H1 (cell line): ENCODE results near the gene MATN4. TPM values are rescaled to one million over a fixed set of nuclear protein-coding genes. Genes with fewer than 3 reads are reported as not detected.
A peak's percentile ranks its signal among the peaks of the same experiment; 100 is the strongest.

Experiments
- CTCF ChIA-PET: fragments of 300-600 bp; sonication (Branson Sonifier 250); formaldehyde crosslinking; loops from one replicate; lab custom pipeline; 2021; ENCODE audit not compliant: partially characterized antibody; lab: Charles Lee
- POLR2A ChIA-PET: fragments of 300-600 bp; sonication (Branson Sonifier 250); formaldehyde crosslinking; loops from one replicate; lab custom pipeline; 2021; ENCODE audit warnings: inconsistent platforms; ENCODE audit not compliant: partially characterized antibody; lab: Charles Lee
- DNase-seq, 2 experiments: peaks; one replicate each; pipeline versions ENCODE4 v3.0.0 to v3.0.0-alpha.2; 2010 to 2022; ENCODE audit warnings: low spot score in 2 of 2, low read depth in 1 of 2, mixed read lengths in 1 of 2
- FAIRE-seq: peaks from 2 replicates; lab custom pipeline; 2011; peaks lifted over from hg19 to GRCh38; lab: Jason Lieb, UNC
- H2AFZ ChIP-seq: 2 replicates; pipeline ENCODE4 v1.8.1; 2012; ENCODE audit warnings: low read length, inconsistent platforms
- H2AK5ac ChIP-seq: 2 replicates; pipeline ENCODE4 v1.6.1; 2013; ENCODE audit warnings: low read depth, low read length
- H2BK120ac ChIP-seq: replicated peaks from 2 replicates; pipeline ENCODE3; 2013; ENCODE audit warnings: low read depth, low read length, inconsistent platforms
- H2BK12ac ChIP-seq: 2 replicates; pipeline ENCODE4 v1.6.1; 2013; ENCODE audit warnings: low read depth, low read length
- H2BK15ac ChIP-seq: 2 replicates; pipeline ENCODE4 v1.6.1; 2013; ENCODE audit warnings: low read length
- H2BK20ac ChIP-seq: 2 replicates; pipeline ENCODE4 v1.6.1; 2013; ENCODE audit warnings: low read length
- H2BK5ac ChIP-seq: 2 replicates; pipeline ENCODE4 v1.6.1; 2013; ENCODE audit warnings: low read depth, low read length
- H3K14ac ChIP-seq: 2 replicates; pipeline ENCODE4 v1.6.1; 2013; ENCODE audit warnings: inconsistent platforms; ENCODE audit not compliant: insufficient read length
- H3K18ac ChIP-seq: 2 replicates; pipeline ENCODE4 v1.6.1; 2013; ENCODE audit warnings: low read length; ENCODE audit errors: extremely low read depth
- H3K23ac ChIP-seq: 2 replicates; pipeline ENCODE4 v1.6.1; 2013; ENCODE audit warnings: inconsistent platforms; ENCODE audit not compliant: insufficient read length
- H3K23me2 ChIP-seq: 2 replicates; pipeline ENCODE4 v1.6.1; 2013; ENCODE audit warnings: low read depth, low read length
- H3K27ac ChIP-seq: 2 replicates; pipeline ENCODE4 v1.6.1; 2011; ENCODE audit warnings: low read depth, low read length, inconsistent platforms
- H3K27me3 ChIP-seq, 4 experiments: replicated peaks in 1 of 4; 1 replicate in 1 of 4; 2 replicates in 3 of 4; pipeline versions ENCODE4 v1.6.1 to v1.8.1; 2011 to 2013; ENCODE audit warnings: low read length in 3 of 4, mild to moderate bottlenecking in 3 of 4, inconsistent platforms in 2 of 4, mixed read lengths in 2 of 4, moderate library complexity in 1 of 4; ENCODE audit not compliant: control insufficient read depth in 3 of 4, insufficient read depth in 3 of 4; ENCODE audit errors: extremely low read depth in 1 of 4
- H3K36me3 ChIP-seq, 4 experiments: 2 replicates each; pipeline versions ENCODE4 v1.6.1 to v1.8.1; 2011 to 2013; ENCODE audit warnings: mild to moderate bottlenecking in 4 of 4, low read length in 3 of 4, moderate library complexity in 2 of 4, control low read depth in 1 of 4, inconsistent platforms in 1 of 4; ENCODE audit not compliant: insufficient read depth in 4 of 4, control insufficient read depth in 2 of 4
- H3K4ac ChIP-seq: replicated peaks from 2 replicates; pipeline ENCODE3; 2013; ENCODE audit warnings: low read length, low read depth, mixed read lengths, inconsistent platforms; ENCODE audit not compliant: insufficient read length
- H3K4me1 ChIP-seq, 4 experiments: replicated peaks in 1 of 4; 1 replicate in 1 of 4; 2 replicates in 3 of 4; pipeline versions ENCODE4 v1.6.1 to v1.8.1; 2011 to 2013; ENCODE audit warnings: low read length in 3 of 4, inconsistent platforms in 2 of 4, mixed read lengths in 1 of 4; ENCODE audit not compliant: insufficient read depth in 4 of 4, control insufficient read depth in 3 of 4
- H3K4me2 ChIP-seq, 2 experiments: 2 replicates each; pipeline versions ENCODE4 v1.6.1 to v1.8.1; 2011 to 2013; ENCODE audit warnings: low read depth in 2 of 2, low read length in 2 of 2, control low read depth in 1 of 2, inconsistent platforms in 1 of 2, mild to moderate bottlenecking in 1 of 2; ENCODE audit not compliant: insufficient read depth in 1 of 2
- H3K4me3 ChIP-seq, 4 experiments: fragments of 200-600, 300-600 bp in 1 of 4; sonication (generic), shearing (Covaris generic), sonication (Bioruptor Twin) in 1 of 4; 2 replicates each; pipeline versions ENCODE4 v1.5.1 to v1.8.1; 2011 to 2016; ENCODE audit warnings: low read length in 4 of 4, low read depth in 3 of 4, control low read depth in 2 of 4, inconsistent platforms in 2 of 4, mild to moderate bottlenecking in 2 of 4, mixed read lengths in 1 of 4, moderate library complexity in 1 of 4; ENCODE audit not compliant: insufficient read depth in 2 of 4; ENCODE audit errors: extremely low read depth in 1 of 4
- H3K56ac ChIP-seq: replicated peaks from 2 replicates; pipeline ENCODE3; 2013; ENCODE audit warnings: low read depth, mild to moderate bottlenecking, mixed read lengths, low read length, inconsistent platforms; ENCODE audit not compliant: insufficient read length
- H3K79me1 ChIP-seq: 2 replicates; pipeline ENCODE4 v1.6.1; 2013; ENCODE audit warnings: low read depth, low read length, control low read depth
- H3K79me2 ChIP-seq, 2 experiments: 2 replicates each; pipeline versions ENCODE4 v1.6.1 to v1.8.1; 2012 to 2013; ENCODE audit warnings: low read length in 2 of 2, mild to moderate bottlenecking in 2 of 2, inconsistent platforms in 1 of 2; ENCODE audit not compliant: insufficient read depth in 2 of 2, control insufficient read depth in 1 of 2
- H3K9ac ChIP-seq, 4 experiments: replicated peaks in 1 of 4; 1 replicate in 1 of 4; 2 replicates in 3 of 4; pipeline versions ENCODE4 v1.6.1 to v1.8.1; 2011 to 2013; ENCODE audit warnings: low read depth in 3 of 4, low read length in 3 of 4, control low read depth in 2 of 4, mild to moderate bottlenecking in 2 of 4, moderate library complexity in 2 of 4, inconsistent platforms in 1 of 4; ENCODE audit errors: extremely low read depth in 1 of 4
- H3K9me3 ChIP-seq, 2 experiments: 2 replicates each; pipeline versions ENCODE4 v1.6.1 to v1.8.1; 2012 to 2013; ENCODE audit warnings: mild to moderate bottlenecking in 2 of 2, moderate library complexity in 2 of 2, control low read depth in 1 of 2, inconsistent platforms in 1 of 2, low read depth in 1 of 2, low read length in 1 of 2, mixed read lengths in 1 of 2; ENCODE audit not compliant: insufficient read depth in 2 of 2
- H4K20me1 ChIP-seq, 2 experiments: replicated peaks in 1 of 2; 2 replicates each; pipeline versions ENCODE3 to v1.8.1; 2011 to 2013; ENCODE audit warnings: inconsistent platforms in 2 of 2, low read length in 2 of 2, mild to moderate bottlenecking in 1 of 2; ENCODE audit not compliant: insufficient read depth in 2 of 2, control insufficient read depth in 1 of 2
- H4K5ac ChIP-seq: 2 replicates; pipeline ENCODE4 v1.6.1; 2013; ENCODE audit warnings: low read length, low read depth, mixed read lengths, inconsistent platforms; ENCODE audit not compliant: insufficient read length
- H4K8ac ChIP-seq: 2 replicates; pipeline ENCODE4 v1.8.0; 2013; ENCODE audit warnings: mild to moderate bottlenecking, moderate library complexity, low read length, inconsistent platforms; ENCODE audit not compliant: insufficient read depth; ENCODE audit errors: extremely low read depth
- H4K91ac ChIP-seq: replicated peaks from 2 replicates; pipeline ENCODE3; 2013; ENCODE audit warnings: low read length, mixed read lengths, inconsistent platforms; ENCODE audit not compliant: insufficient read length
- CHD2 ChIP-seq: IDR thresholded peaks from 2 replicates; pipeline ENCODE4 v1.6.1; 2012; ENCODE audit warnings: low read length, improper control_type of control experiment
- EP300 ChIP-seq, 2 experiments: IDR thresholded peaks; 1 replicate in 1 of 2; 2 replicates in 1 of 2; pipeline ENCODE4 v1.6.1; 2011 to 2012; ENCODE audit warnings: low read depth in 2 of 2, low read length in 2 of 2, mild to moderate bottlenecking in 2 of 2, borderline replicate concordance in 1 of 2, inconsistent platforms in 1 of 2, moderate library complexity in 1 of 2
- GABPA ChIP-seq: IDR thresholded peaks from 2 replicates; pipeline ENCODE4 v1.6.1; 2011; ENCODE audit warnings: mild to moderate bottlenecking, low read length, moderate library complexity, borderline replicate concordance; ENCODE audit not compliant: insufficient read depth
- HDAC6 ChIP-seq: IDR thresholded peaks from one replicate; pipeline ENCODE4 v1.7.1; 2012; ENCODE audit warnings: low read depth, mild to moderate bottlenecking, inconsistent platforms, low read length, moderate library complexity
- JUN ChIP-seq: IDR thresholded peaks from 2 replicates; pipeline ENCODE4 v1.6.1; 2011; ENCODE audit warnings: low read depth, mild to moderate bottlenecking, improper control_type of control experiment, low read length
- MAFK ChIP-seq: IDR thresholded peaks from 2 replicates; pipeline ENCODE4 v1.6.1; 2012; ENCODE audit warnings: low read depth, mild to moderate bottlenecking, improper control_type of control experiment, low read length
- NANOG ChIP-seq: IDR thresholded peaks from 2 replicates; pipeline ENCODE4 v1.6.1; 2011; ENCODE audit warnings: low read length, low read depth, mild to moderate bottlenecking, inconsistent platforms; ENCODE audit not compliant: insufficient read depth, poor library complexity, severe bottlenecking
- PHF8 ChIP-seq: fragments of 200-600 bp; sonication (generic); conservative IDR thresholded peaks from 2 replicates; pipeline ENCODE4 v1.7.1; 2012; ENCODE audit warnings: low read depth, mild to moderate bottlenecking, inconsistent platforms, low read length, moderate library complexity
- POLR2AphosphoS5 ChIP-seq: IDR thresholded peaks from 2 replicates; pipeline ENCODE4 v1.6.1; 2011; ENCODE audit warnings: low read depth, low read length
- RAD21 ChIP-seq, 2 experiments: IDR thresholded peaks in 1 of 2; conservative IDR thresholded peaks in 1 of 2; 2 replicates each; pipeline ENCODE4 v1.6.1; 2011; ENCODE audit warnings: low read depth in 2 of 2, low read length in 2 of 2, improper control_type of control experiment in 1 of 2, inconsistent platforms in 1 of 2, mild to moderate bottlenecking in 1 of 2, moderate library complexity in 1 of 2
- SIRT6 ChIP-seq: IDR thresholded peaks from one replicate; pipeline ENCODE4 v1.7.1; 2012; ENCODE audit warnings: low read length, inconsistent platforms
- SIX5 ChIP-seq: IDR thresholded peaks from 2 replicates; pipeline ENCODE4 v1.6.1; 2011; ENCODE audit warnings: mild to moderate bottlenecking, low read depth, low read length
- SRF ChIP-seq: IDR thresholded peaks from 2 replicates; pipeline ENCODE4 v1.6.1; 2011; ENCODE audit warnings: mild to moderate bottlenecking, low read depth, low read length, moderate library complexity
- TAF1 ChIP-seq: IDR thresholded peaks from 2 replicates; pipeline ENCODE4 v1.6.1; 2011; ENCODE audit warnings: mild to moderate bottlenecking, low read depth, low read length
- WGBS, 2 experiments: shearing (Covaris generic) in 1 of 2; methylation state at CpG; one replicate each; pipeline versions ENCODE4 v1.1.6 to v1.1.7; 2013 to 2015; ENCODE audit warnings: low lambda C conversion rate in 2 of 2, mixed read lengths in 2 of 2, inconsistent platforms in 1 of 2, low coverage in 1 of 2, missing lambda C conversion rate in 1 of 2; ENCODE audit not compliant: insufficient replicate concordance in 2 of 2, insufficient coverage in 1 of 2, insufficient read length in 1 of 2; ENCODE audit errors: extremely low coverage in 1 of 2, missing lambda C conversion rate in 1 of 2; 5-methylcytosine and 5-hydroxymethylcytosine counted together
- polyA plus RNA-seq, 7 experiments: library from polyadenylated mRNA; depleted of rRNA in 3 of 7; stranded (reverse) in 5 of 7; unstranded in 2 of 7; fragments of >200 nt in 5 of 7; fragments of 200-250 nt in 2 of 7; gene quantifications; 1 replicate in 5 of 7; 2 replicates in 1 of 7; 4 replicates in 1 of 7; pipeline versions ENCODE4 v1.2.1 to v1.2.3, GENCODE V29; 2011 to 2013; ENCODE audit warnings: missing spikeins in 2 of 7, mixed read lengths in 2 of 7
- total RNA-seq: library from RNA; stranded (reverse); fragmentation: NEBNext Ultra II Directional; extraction: Animal tissue kit (Norgen Biotek cat#: 25700); gene quantifications from 2 replicates; pipeline ENCODE4 v1.2.1, GENCODE V29; 2021

Gene MATN4
- total and polyA plus RNA-seq, 2 of the 8 experiments (the other 6 are each of a cell fraction or from before 2014, with no cell fraction given): 2.1 to 4.4 TPM

DNA sequence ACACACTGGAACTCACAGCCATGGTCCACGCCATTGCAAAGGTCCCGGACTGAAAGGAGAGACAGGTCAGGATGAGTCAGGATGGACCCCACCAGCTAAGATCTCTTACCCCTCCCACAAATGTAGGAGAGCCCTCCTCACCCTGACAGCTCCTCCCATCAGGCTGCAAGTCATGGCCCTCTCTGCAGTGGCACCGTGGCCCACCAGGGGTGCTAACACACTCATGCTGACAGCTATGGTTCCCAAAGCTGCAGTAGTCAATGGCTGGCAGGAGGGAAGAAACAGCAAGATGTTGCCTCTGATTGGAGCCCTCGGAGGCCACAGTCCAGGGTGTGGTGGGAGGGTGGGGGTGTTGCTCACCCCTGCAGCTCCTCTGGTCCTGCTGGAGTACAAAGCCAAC is 7.1 kb downstream of the MATN4 start:
- Histone ChIP-seq H4K91ac (no peak overlapping the region), H3K9ac (no peak overlapping the region), H3K14ac (no peak overlapping the region), H3K27me3 (no peaks in the 10 kb centered on the region; a peak in 1 of 7 replicates), H3K56ac (peak overlapping the region; percentile 47), H3K4ac (no peak overlapping the region), H3K18ac (peak overlapping the region; percentile 73; the same call in 1 of the 2 replicates), H2AK5ac (no peak overlapping the region), H2BK5ac (no peak overlapping the region; the same call in 1 of the 2 replicates), H3K4me2 (no peak overlapping the region), H3K23me2 (no peaks in the 10 kb centered on the region), H3K79me1 (no peaks in the 10 kb centered on the region), H3K4me3 (no peak overlapping the region), H3K23ac (no peak overlapping the region), H2BK12ac (no peak overlapping the region), H2BK15ac (peak overlapping the region; percentile 63; the same call in 1 of the 2 replicates), H4K20me1 (no peaks in the 10 kb centered on the region), H3K36me3 (no peaks in the 10 kb centered on the region), H3K9me3 (no peaks in the 10 kb centered on the region), H4K8ac (no peak overlapping the region; the same call in 1 of the 2 replicates), H3K79me2 (no peaks in the 10 kb centered on the region), H3K4me1 (peaks cover 0 to 5% (median 1%) of the 10 kb centered on the region in 4 experiments; a peak in 2 of 7 replicates), H2BK120ac (no peak overlapping the region), H3K27ac (no peak overlapping the region), H2AFZ (peak overlapping the region; percentile 37; the same call in 1 of the 2 replicates), H2BK20ac (no peak overlapping the region; the same call in 1 of the 2 replicates), H4K5ac (no peak overlapping the region)
- ChIA-PET POLR2A (no interaction called here), CTCF (interaction anchor here (0.6 to 6.2 kb wide), 17 partner anchors 9 to 483 kb away, joined by 3 to 104 read pairs (median 3); no protein-coding TSS in a partner anchor)
- DNase-seq (peak in 1 of 2 experiments; percentile 79), FAIRE-seq (peak; percentile 50)
- WGBS, 2 experiments: 82% methylated on average over 4 of the region's 4 CpGs; no CpG with 5 or more reads in 1 of the 2 experiments
- TF ChIP-seq RAD21 (IDR thresholded peaks at IDR 0.05 in 1 of 2, conservative IDR thresholded peaks at IDR 0.05 in 1 of 2; ENCODE audit: low read depth in 2 of 2, low read length in 2 of 2) (peak in 1 of 2 experiments; percentile 6; a peak in 1 of 4 replicates), JUN (no peak), CHD2 (no peak), MAFK (no peak), SIX5 (no peak), HDAC6 (no peak), SRF (no peak), GABPA (no peak), POLR2AphosphoS5 (no peak), SIRT6 (no peak), TAF1 (no peak), NANOG (no peak), PHF8 (no peak), EP300 (IDR thresholded peaks at IDR 0.05; ENCODE audit: borderline replicate concordance in 1 of 2, low read depth in 2 of 2, low read length in 2 of 2) (no peak)
